HEK293T (cell line): Measurements from ENCODE around the gene C13orf42.

Experiments
- BHLHE40 ChIP-seq: fragments of 450-650 bp; IDR thresholded peaks from 2 replicates; pipeline ENCODE4 v1.6.1; 2016; ENCODE audit warnings: mild to moderate bottlenecking, moderate library complexity, borderline replicate concordance
- FOXA1 ChIP-seq: fragments of 450-650 bp; IDR thresholded peaks from 2 replicates; pipeline ENCODE4 v1.6.1; 2016; ENCODE audit warnings: mild to moderate bottlenecking
- FOXM1 ChIP-seq: fragments of 450-650 bp; IDR thresholded peaks from 2 replicates; pipeline ENCODE4 v1.6.1; 2017; ENCODE audit warnings: mild to moderate bottlenecking, borderline replicate concordance
- HDGF ChIP-seq: fragments of 450-650 bp; IDR thresholded peaks from 2 replicates; pipeline ENCODE4 v1.6.1; 2017; ENCODE audit warnings: antibody characterized with exemption, borderline replicate concordance
- SP1 ChIP-seq: fragments of 450-650 bp; IDR thresholded peaks from 2 replicates; pipeline ENCODE4 v1.6.1; 2017
- SUZ12 ChIP-seq: fragments of 450-650 bp; IDR thresholded peaks from 2 replicates; pipeline ENCODE4 v1.6.1; 2016; ENCODE audit warnings: mild to moderate bottlenecking

- no peak for TF ChIP-seq SP1
- TF ChIP-seq FOXA1 = no peak
- no peak for TF ChIP-seq BHLHE40
- no peak for TF ChIP-seq SUZ12
- no peak for TF ChIP-seq FOXM1
- TF ChIP-seq HDGF = no peak
These were observed 77.5 kb downstream of the C13orf42 start for GRCh38 chr13:51033421-51034185.
